K562 (cell line): Measurements from ENCODE around the gene AMMECR1L. TPM values are rescaled to one million over a fixed set of nuclear protein-coding genes. Genes with fewer than 3 reads are reported as not detected.
A peak's percentile ranks its signal among the peaks of the same experiment; 100 is the strongest.

Experiments
- ELF1 ChIP-seq: fragments of 200-800 bp; sonication (Bioruptor generic); IDR thresholded peaks from 2 replicates; pipeline ENCODE4 v1.6.1; 2016; ENCODE audit warnings: missing genetic modification characterization, missing compliant biosample characterization
- EWSR1 ChIP-seq: fragments of 450-650 bp; IDR thresholded peaks from 2 replicates; pipeline ENCODE4 v1.6.1; 2018; ENCODE audit warnings: borderline replicate concordance, mild to moderate bottlenecking, low read depth, moderate library complexity; ENCODE audit not compliant: partially characterized antibody
- FOXM1 ChIP-seq, 2 experiments: fragments of 450-650 bp in 1 of 2; sonication (generic) in 1 of 2; formaldehyde crosslinking in 1 of 2; IDR thresholded peaks; 2 replicates each; pipeline versions ENCODE4 v1.6.1 to v1.9.0; 2017 to 2022; ENCODE audit warnings: low read depth in 2 of 2, mild to moderate bottlenecking in 2 of 2, missing genetic modification reagents in 1 of 2, moderate library complexity in 1 of 2
- KDM4B ChIP-seq, 2 experiments: fragments of 450-650 bp in 1 of 2; sonication (generic) in 1 of 2; IDR thresholded peaks; 2 replicates each; pipeline ENCODE4 v1.6.1; 2016 to 2017; ENCODE audit warnings: borderline replicate concordance in 2 of 2, antibody characterized with exemption in 1 of 2, low read depth in 1 of 2, mild to moderate bottlenecking in 1 of 2
- MYC ChIP-seq, 2 experiments: fragments of 250-450 bp in 1 of 2; sonication (Bioruptor Pico) in 1 of 2; IDR thresholded peaks; 2 replicates each; pipeline versions ENCODE4 v1.5.1 to v1.6.1; 2012 to 2021; ENCODE audit warnings: low read depth in 2 of 2, borderline replicate concordance in 1 of 2, improper control_type of control experiment in 1 of 2, low read length in 1 of 2, mild to moderate bottlenecking in 1 of 2, moderate library complexity in 1 of 2
- NCOA4 ChIP-seq: fragments of 450-650 bp; IDR thresholded peaks from 2 replicates; pipeline ENCODE4 v1.6.1; 2018; ENCODE audit warnings: mild to moderate bottlenecking; ENCODE audit not compliant: partially characterized antibody
- NR2F6 ChIP-seq: fragments of 450-650 bp; formaldehyde crosslinking; IDR thresholded peaks from 2 replicates; pipeline ENCODE4 v1.4.0; 2020; ENCODE audit warnings: mild to moderate bottlenecking
- PRMT5 ChIP-seq: sonication (generic); formaldehyde crosslinking; IDR thresholded peaks from 2 replicates; pipeline ENCODE4 v1.5.0; 2020; ENCODE audit warnings: missing genetic modification reagents
- PTBP1 ChIP-seq: fragments of 200-400 bp; formaldehyde crosslinking; IDR thresholded peaks from 2 replicates; pipeline ENCODE4 v1.6.1; 2017; ENCODE audit warnings: low read depth, low read length
- SAP30 ChIP-seq: fragments of 200-600 bp; sonication (generic); IDR thresholded peaks from 2 replicates; pipeline ENCODE4 v1.6.1; 2012; ENCODE audit warnings: borderline replicate concordance, low read depth, mild to moderate bottlenecking, moderate library complexity, low read length, control low read depth, inconsistent platforms; ENCODE audit not compliant: insufficient read depth, poor library complexity, severe bottlenecking
- SRF ChIP-seq, 2 experiments: fragments of 250-450, 450-650 bp in 1 of 2; sonication (Bioruptor Pico) in 1 of 2; sonication (generic) in 1 of 2; formaldehyde crosslinking; IDR thresholded peaks; 2 replicates each; pipeline versions ENCODE4 v1.5.0 to v1.5.1; 2020 to 2022; ENCODE audit warnings: mild to moderate bottlenecking in 1 of 2, missing genetic modification reagents in 1 of 2
- TCF3 ChIP-seq: sonication (generic); formaldehyde crosslinking; IDR thresholded peaks from 2 replicates; pipeline ENCODE4 v1.4.0; 2020; ENCODE audit warnings: mild to moderate bottlenecking, missing genetic modification reagents
- TRIM28 ChIP-seq: fragments of 450-650 bp; IDR thresholded peaks from 2 replicates; pipeline ENCODE4 v1.6.1; 2017
- ZC3H4 ChIP-seq: sonication (generic); formaldehyde crosslinking; IDR thresholded peaks from 2 replicates; pipeline ENCODE4 v1.9.0; 2021; ENCODE audit warnings: missing genetic modification reagents, borderline replicate concordance
- ZEB2 ChIP-seq: fragments of 450-650 bp; IDR thresholded peaks from 2 replicates; pipeline ENCODE4 v1.6.1; 2016
- ZNF239 ChIP-seq: fragments of 250-450 bp; sonication (Bioruptor Pico); IDR thresholded peaks from 2 replicates; pipeline ENCODE4 v1.4.0; 2020; ENCODE audit warnings: mild to moderate bottlenecking
- ZNF282 ChIP-seq: sonication (generic); formaldehyde crosslinking; IDR thresholded peaks from 2 replicates; pipeline ENCODE4 v1.8.1; 2023; ENCODE audit warnings: missing genetic modification reagents
- ZNF347 ChIP-seq: fragments of 450-650 bp; formaldehyde crosslinking; IDR thresholded peaks from 2 replicates; pipeline ENCODE4 v1.4.0; 2020; ENCODE audit warnings: low read depth, mild to moderate bottlenecking, moderate library complexity
- ZNF407 ChIP-seq: fragments of 450-650 bp; IDR thresholded peaks from 2 replicates; pipeline ENCODE4 v1.6.1; 2016; ENCODE audit warnings: low read depth
- ZNF41 ChIP-seq: fragments of 250-450 bp; sonication (Bioruptor Pico); conservative IDR thresholded peaks from 2 replicates; pipeline ENCODE4 v1.4.0; 2020; ENCODE audit warnings: mild to moderate bottlenecking
- ZNF507 ChIP-seq: conservative IDR thresholded peaks from 2 replicates; pipeline ENCODE4 v1.6.1; 2017; ENCODE audit warnings: missing genetic modification characterization, missing compliant biosample characterization
- ZNF583 ChIP-seq: fragments of 250-450 bp; sonication (Bioruptor Pico); IDR thresholded peaks from 2 replicates; pipeline ENCODE4 v1.4.0; 2020
- ZNF778 ChIP-seq: fragments of 450-650 bp; formaldehyde crosslinking; IDR thresholded peaks from 2 replicates; pipeline ENCODE4 v1.4.0; 2020; ENCODE audit warnings: mild to moderate bottlenecking, moderate library complexity
- polyA plus RNA-seq, 8 experiments: library from polyadenylated mRNA; depleted of rRNA in 4 of 8; stranded (reverse) in 5 of 8; unstranded in 3 of 8; fragments of >200 nt; fragmentation: Nextera tagmentation in 2 of 8; fragmentation: Illumina TruSeq in 1 of 8; extraction: Ambion mirVana in 2 of 8; extraction: Trizol in 1 of 8; gene quantifications; 2 replicates each; pipeline versions ENCODE4 v1.2.1 to v1.2.3, GENCODE V29; 2011 to 2014; ENCODE audit warnings: inconsistent platforms in 1 of 8, missing spikeins in 1 of 8
- total RNA-seq, 7 experiments: library from RNA; depleted of rRNA in 6 of 7; stranded (reverse); fragments of >200 nt in 6 of 7; fragmentation: Illumina TruSeq in 2 of 7; extraction: Trizol in 2 of 7; gene quantifications; 2 replicates each; pipeline versions ENCODE4 v1.2.1 to v1.2.3, GENCODE V29; 2011 to 2021; ENCODE audit warnings: low replicate concordance in 1 of 7

Gene AMMECR1L
- total and polyA plus RNA-seq, 9 of the 15 experiments (the other 6 are each of a cell fraction or from before 2014, with no cell fraction given) = 3.7 to 15.3 (median 9.1) TPM

- no peak for TF ChIP-seq ZNF347 (CRISPR knock-in tag)
- no peak for TF ChIP-seq ZNF282
- no peak for TF ChIP-seq KDM4B (IDR thresholded peaks at IDR 0.05; ENCODE audit: borderline replicate concordance in 2 of 2, low read depth in 1 of 2)
- no peak for TF ChIP-seq ZNF239 (CRISPR knock-in tag)
- TF ChIP-seq TRIM28 = no peak
- TF ChIP-seq SAP30 = no peak
- no peak for TF ChIP-seq SRF (CRISPR knock-in tag; IDR thresholded peaks at IDR 0.05)
- TF ChIP-seq ELF1 = peak; percentile 65
- no peak for TF ChIP-seq EWSR1
- TF ChIP-seq ZC3H4 (CRISPR knock-in tag) = no peak
- no peak for TF ChIP-seq ZNF778 (CRISPR knock-in tag)
- no peak for TF ChIP-seq TCF3 (CRISPR knock-in tag)
- TF ChIP-seq ZNF583 (CRISPR knock-in tag) = no peak
- no peak for TF ChIP-seq ZNF41 (CRISPR knock-in tag)
- no peak for TF ChIP-seq PRMT5 (CRISPR knock-in tag)
- no peak for TF ChIP-seq ZNF407
- no peak for TF ChIP-seq FOXM1 (IDR thresholded peaks at IDR 0.05; ENCODE audit: low read depth)
- no peak for TF ChIP-seq FOXM1 (CRISPR knock-in tag; IDR thresholded peaks at IDR 0.05; ENCODE audit: low read depth)
- no peak for TF ChIP-seq ZEB2
- TF ChIP-seq ZNF507 (tag) = no peak
- no peak for TF ChIP-seq NCOA4
- TF ChIP-seq PTBP1 = no peak
- no peak for TF ChIP-seq NR2F6 (CRISPR knock-in tag)
- peak; percentile 42; the same call in 1 of the 2 replicates for TF ChIP-seq MYC (IDR thresholded peaks at IDR 0.05; ENCODE audit: low read depth, low read length)
- no peak for TF ChIP-seq MYC (CRISPR knock-in tag; IDR thresholded peaks at IDR 0.05; ENCODE audit: borderline replicate concordance, low read depth)
Observed at GRCh38 chr2:127864877-127865276, 20.9 kb downstream of the AMMECR1L start (continued).
